K562 (cell line): ENCODE measurements around the gene IQCN. TPM values are rescaled to one million over a fixed set of nuclear protein-coding genes. Genes with fewer than 3 reads are reported as not detected.

Experiments
- ATAC-seq: fragments of 200-7000 bp; cut with Tn5 transposase; 3 replicates; pipeline ENCODE4 v1.9.1; 2020; ENCODE audit warnings: moderate library complexity
- BruUV-seq: library from RNA; stranded (reverse); fragments of 400-500 nt; replicated peaks from 2 replicates; lab custom pipeline; 2021; lab: Mats Ljungman, UMichigan
- CTCF ChIA-PET: fragments of 300-600 bp; formaldehyde crosslinking; extraction: SDS; loops from one replicate; lab custom pipeline; 2021; ENCODE audit warnings: low intra/inter-chr PET ratio; lab: Yijun Ruan, JAX
- POLR2A ChIA-PET: fragments of 300-600, 350-650 bp; sonication (Branson Sonifier 250); formaldehyde crosslinking; extraction: SDS; loops from one replicate; lab custom pipeline; 2021; ENCODE audit warnings: antibody characterized with exemption, inconsistent platforms; lab: Yijun Ruan, JAX
- DNase-seq, 4 experiments: peaks; one replicate each; pipeline versions ENCODE4 v3.0.0 to v3.0.0-alpha.2; 2011 to 2018; ENCODE audit warnings: low spot score in 3 of 4, mixed read lengths in 3 of 4; ENCODE audit errors: extremely low read depth in 1 of 4
- FAIRE-seq: peaks from 2 replicates; lab custom pipeline; 2011; peaks lifted over from hg19 to GRCh38; lab: Jason Lieb, UNC
- H2AFZ ChIP-seq: 2 replicates; pipeline ENCODE4 v1.6.0; 2011; ENCODE audit warnings: low read depth, low read length, control low read depth, inconsistent platforms
- H3K27ac ChIP-seq: fragments of 200-600 bp; 3 replicates; pipeline ENCODE4 v1.8.0; 2011; ENCODE audit warnings: low read depth, mild to moderate bottlenecking, control low read depth, inconsistent platforms, low read length, moderate library complexity, mixed read lengths; ENCODE audit errors: extremely low read depth
- H3K27me3 ChIP-seq, 2 experiments: fragments of 300-600 bp in 1 of 2; 2 replicates in 1 of 2; 3 replicates in 1 of 2; pipeline versions ENCODE4 v1.6.0 to v1.8.0; 2011; ENCODE audit warnings: inconsistent platforms in 2 of 2, low read length in 2 of 2, mild to moderate bottlenecking in 1 of 2, mixed read lengths in 1 of 2, moderate library complexity in 1 of 2; ENCODE audit not compliant: control insufficient read depth in 2 of 2, insufficient read depth in 2 of 2
- H3K36me3 ChIP-seq: fragments of 300-600 bp; 3 replicates; pipeline ENCODE4 v1.8.0; 2011; ENCODE audit warnings: mild to moderate bottlenecking, low read length, inconsistent platforms; ENCODE audit not compliant: control insufficient read depth, insufficient read depth
- H3K4me1 ChIP-seq, 2 experiments: fragments of 200-600 bp in 1 of 2; replicated peaks in 1 of 2; 2 replicates in 1 of 2; 3 replicates in 1 of 2; pipeline versions ENCODE4 v1.5.1 to v1.8.0; 2011; ENCODE audit warnings: inconsistent platforms in 2 of 2, low read length in 2 of 2, mild to moderate bottlenecking in 1 of 2, mixed read lengths in 1 of 2, moderate library complexity in 1 of 2; ENCODE audit not compliant: control insufficient read depth in 2 of 2, insufficient read depth in 2 of 2
- H3K4me2 ChIP-seq: 2 replicates; pipeline ENCODE4 v1.6.1; 2011; ENCODE audit warnings: low read length, control low read depth, inconsistent platforms, mixed read lengths; ENCODE audit not compliant: insufficient read depth
- H3K4me3 ChIP-seq: fragments of 200-600 bp; sonication (generic), shearing (Covaris generic); 2 replicates; pipeline ENCODE4 v1.5.1; 2016; ENCODE audit warnings: control low read depth, inconsistent platforms
- H3K79me2 ChIP-seq: fragments of 200-600 bp; 3 replicates; pipeline ENCODE4 v1.8.0; 2011; ENCODE audit warnings: low read length, inconsistent platforms; ENCODE audit not compliant: control insufficient read depth, insufficient read depth
- H3K9ac ChIP-seq, 2 experiments: 2 replicates each; pipeline versions ENCODE4 v1.6.0 to v1.6.1; 2011; ENCODE audit warnings: low read depth in 2 of 2, low read length in 2 of 2, control low read depth in 1 of 2, inconsistent platforms in 1 of 2, mild to moderate bottlenecking in 1 of 2, mixed read lengths in 1 of 2; ENCODE audit not compliant: insufficient read depth in 1 of 2
- H3K9me1 ChIP-seq: one replicate; pipeline ENCODE4 v1.6.0; 2011; ENCODE audit warnings: inconsistent platforms, mild to moderate bottlenecking, low read length, moderate library complexity; ENCODE audit not compliant: control insufficient read depth, insufficient read depth
- H3K9me3 ChIP-seq: replicated peaks from 2 replicates; pipeline ENCODE4 v1.5.1; 2011; ENCODE audit warnings: low read depth, low read length, inconsistent platforms; ENCODE audit not compliant: control insufficient read depth, insufficient read depth
- H4K20me1 ChIP-seq: replicated peaks from 2 replicates; pipeline ENCODE4 v1.6.1; 2011; ENCODE audit warnings: low read length, inconsistent platforms, mixed read lengths; ENCODE audit not compliant: control insufficient read depth, insufficient read depth
- ARID1B ChIP-seq: fragments of 450-650 bp; IDR thresholded peaks from 2 replicates; pipeline ENCODE4 v1.6.1; 2016; ENCODE audit warnings: antibody characterized with exemption, mild to moderate bottlenecking, inconsistent platforms
- BRD4 ChIP-seq: fragments of 200-600 bp; sonication (generic); IDR thresholded peaks from 2 replicates; pipeline ENCODE4 v1.6.1; 2017; ENCODE audit warnings: inconsistent platforms
- CCAR2 ChIP-seq: fragments of 200-400 bp; formaldehyde crosslinking; IDR thresholded peaks from 2 replicates; pipeline ENCODE4 v1.6.1; 2017; ENCODE audit warnings: mild to moderate bottlenecking, low read depth, low read length
- ELF4 ChIP-seq: fragments of 450-650 bp; formaldehyde crosslinking; IDR thresholded peaks from 2 replicates; pipeline ENCODE4 v1.4.0; 2022; ENCODE audit warnings: missing genetic modification characterization
- GABPB1 ChIP-seq: sonication (generic); formaldehyde crosslinking; IDR thresholded peaks from 2 replicates; pipeline ENCODE4 v1.8.0; 2022; ENCODE audit warnings: mild to moderate bottlenecking, missing genetic modification reagents
- HNRNPLL ChIP-seq: fragments of 200-400 bp; formaldehyde crosslinking; IDR thresholded peaks from 2 replicates; pipeline ENCODE4 v1.6.1; 2017; ENCODE audit warnings: low read length, low read depth, mild to moderate bottlenecking; ENCODE audit not compliant: poor library complexity, severe bottlenecking
- IRF9 ChIP-seq: fragments of 450-650 bp; IDR thresholded peaks from 2 replicates; pipeline ENCODE4 v1.6.1; 2016; ENCODE audit warnings: missing biosample characterization, missing genetic modification characterization
- NCOR1 ChIP-seq: fragments of 450-650 bp; IDR thresholded peaks from 2 replicates; pipeline ENCODE4 v1.6.1; 2016; ENCODE audit warnings: mild to moderate bottlenecking, moderate library complexity
- NFE2 ChIP-seq: IDR thresholded peaks from 2 replicates; pipeline ENCODE4 v1.6.1; 2014; ENCODE audit warnings: antibody characterized with exemption, low read depth
- NR0B1 ChIP-seq: fragments of 450-650 bp; IDR thresholded peaks from one replicate; pipeline ENCODE4 v1.6.1; 2018; ENCODE audit warnings: mild to moderate bottlenecking, moderate library complexity; ENCODE audit not compliant: partially characterized antibody
- PCBP2 ChIP-seq: fragments of 200-400 bp; formaldehyde crosslinking; IDR thresholded peaks from 2 replicates; pipeline ENCODE4 v1.6.1; 2018; ENCODE audit warnings: low read length, low read depth, mild to moderate bottlenecking, moderate library complexity; ENCODE audit not compliant: poor library complexity, severe bottlenecking
- PHB2 ChIP-seq: fragments of 450-650 bp; IDR thresholded peaks from 2 replicates; pipeline ENCODE4 v1.6.1; 2017; ENCODE audit warnings: low read depth
- RBFOX2 ChIP-seq: fragments of 200-400 bp; formaldehyde crosslinking; IDR thresholded peaks from 2 replicates; pipeline ENCODE4 v1.6.1; 2017; ENCODE audit warnings: low read depth, mild to moderate bottlenecking, low read length, moderate library complexity
- RHOXF2B ChIP-seq: fragments of 250-450 bp; sonication (Bioruptor Pico); conservative IDR thresholded peaks from 2 replicates; pipeline ENCODE4 v1.5.1; 2021
- RNF2 ChIP-seq: sonication (generic); IDR thresholded peaks from 2 replicates; pipeline ENCODE4 v1.6.1; 2016
- ZNF140 ChIP-seq: fragments of 250-450 bp; sonication (Bioruptor Pico); IDR thresholded peaks from 2 replicates; pipeline ENCODE4 v1.8.0; 2021; ENCODE audit warnings: moderate library complexity, mild to moderate bottlenecking, inconsistent platforms
- ZNF239 ChIP-seq: fragments of 250-450 bp; sonication (Bioruptor Pico); IDR thresholded peaks from 2 replicates; pipeline ENCODE4 v1.4.0; 2020; ENCODE audit warnings: mild to moderate bottlenecking
- ZNF395 ChIP-seq: fragments of 200-800 bp; sonication (Bioruptor generic); IDR thresholded peaks from 2 replicates; pipeline ENCODE4 v1.6.1; 2017; ENCODE audit warnings: missing genetic modification characterization, missing compliant biosample characterization
- ZNF57 ChIP-seq: fragments of 450-650 bp; formaldehyde crosslinking; IDR thresholded peaks from 2 replicates; pipeline ENCODE4 v1.4.0; 2020; ENCODE audit warnings: mild to moderate bottlenecking, moderate library complexity
- ZZZ3 ChIP-seq: fragments of 450-650 bp; IDR thresholded peaks from 2 replicates; pipeline ENCODE4 v1.6.1; 2016; ENCODE audit warnings: antibody characterized with exemption, mild to moderate bottlenecking, moderate library complexity
- WGBS: fragments of 100-300 bp; shearing (Covaris generic); methylation state at CpG from one replicate; pipeline ENCODE4 v1.1.6; 2016; ENCODE audit warnings: low coverage, mixed read lengths; ENCODE audit not compliant: insufficient coverage; ENCODE audit errors: missing lambda C conversion rate; 5-methylcytosine and 5-hydroxymethylcytosine counted together
- in situ Hi-C: fragments of 300-500 bp; cut with MboI; formaldehyde crosslinking; loops from 4 replicates; pipeline ENCODE4 v1.15.0; 2018; ENCODE audit warnings: inconsistent platforms, mixed read lengths
- intact Hi-C: fragments of 100-400 bp; cut with micrococcal nuclease; formaldehyde crosslinking; loops from 2 replicates; pipeline ENCODE4 v1.14.2; 2022
- polyA plus RNA-seq, 8 experiments: library from polyadenylated mRNA; depleted of rRNA in 4 of 8; stranded (reverse) in 5 of 8; unstranded in 3 of 8; fragments of >200 nt; fragmentation: Nextera tagmentation in 2 of 8; fragmentation: Illumina TruSeq in 1 of 8; extraction: Ambion mirVana in 2 of 8; extraction: Trizol in 1 of 8; gene quantifications; 2 replicates each; pipeline versions ENCODE4 v1.2.1 to v1.2.3, GENCODE V29; 2011 to 2014; ENCODE audit warnings: inconsistent platforms in 1 of 8, missing spikeins in 1 of 8
- total RNA-seq, 7 experiments: library from RNA; depleted of rRNA in 6 of 7; stranded (reverse); fragments of >200 nt in 6 of 7; fragmentation: Illumina TruSeq in 2 of 7; extraction: Trizol in 2 of 7; gene quantifications; 2 replicates each; pipeline versions ENCODE4 v1.2.1 to v1.2.3, GENCODE V29; 2011 to 2021; ENCODE audit warnings: low replicate concordance in 1 of 7

Gene IQCN
- total and polyA plus RNA-seq, 9 of the 15 experiments (the other 6 are each of a cell fraction or from before 2014, with no cell fraction given) = 0.01 to 0.07 (median 0.04) TPM; not detected in 3

- ATAC-seq (peak; percentile 83), DNase-seq (peak; percentile 53 to 87 (median 65)), FAIRE-seq (peak; percentile 87)
- H3K9ac ChIP-seq = peak overlapping the region in 1 of 2 experiments; percentile 54; a peak in 2 of 4 replicates
- H3K4me2 ChIP-seq = peak overlapping the region; percentile 51; the same call in 1 of the 2 replicates
- WGBS = 7% methylated on average over 13 of the region's 13 CpGs
- peak overlapping the region; percentile 24; the same call in 2 of the 3 replicates for H3K27ac ChIP-seq
- ChIA-PET POLR2A (interaction anchor here (0.5 to 8.5 kb wide), 32 partner anchors 10 to 1294 kb away, joined by 3 to 117 read pairs (median 5); partner anchors contain the start of genes GDF15, LSM4, MPV17L2 and RAB3A), CTCF (no interaction called here)
- H3K9me1 ChIP-seq = peaks cover 15% of the 10 kb centered on the region
- H3K27me3 ChIP-seq = no peaks in the 10 kb centered on the region
- in situ Hi-C loops = loop anchor here (5.0 kb wide), 2 partner anchors 47 to 132 kb away; partner anchors contain the start of gene LSM4
- H3K9me3 ChIP-seq = no peaks in the 10 kb centered on the region
- H3K4me1 ChIP-seq = peaks cover 20 to 56% of the 10 kb centered on the region in 2 experiments
- no peak overlapping the region for H3K4me3 ChIP-seq
- H4K20me1 ChIP-seq = peaks cover 18% of the 10 kb centered on the region
- H3K79me2 ChIP-seq = peaks cover 24% of the 10 kb centered on the region
- no TSS peak for BruUV-seq
- intact Hi-C loops = no loop called here
- H3K36me3 ChIP-seq = peaks cover 18% of the 10 kb centered on the region
- H2AFZ ChIP-seq = no peak overlapping the region
- TF ChIP-seq NCOR1 = no peak; the same call in 1 of the 2 replicates
- no peak; the same call in 1 of the 2 replicates for TF ChIP-seq RNF2
- no peak for TF ChIP-seq ZZZ3
- no peak for TF ChIP-seq PCBP2
- TF ChIP-seq ARID1B = peak; percentile 80
- no peak for TF ChIP-seq CCAR2
- TF ChIP-seq ZNF140 (CRISPR knock-in tag) = no peak
- TF ChIP-seq IRF9 = no peak
- TF ChIP-seq GABPB1 (CRISPR knock-in tag) = 0 out of 2 replicates have a peak, but pooled peaks have one; percentile 11
- TF ChIP-seq ZNF395 = no peak
- no peak for TF ChIP-seq ELF4 (CRISPR knock-in tag)
- TF ChIP-seq NFE2 = no peak
- TF ChIP-seq RBFOX2 = peak; percentile 82
- TF ChIP-seq RHOXF2B = no peak
- no peak for TF ChIP-seq BRD4
- no peak for TF ChIP-seq NR0B1
- peak; percentile 20 for TF ChIP-seq HNRNPLL
- no peak for TF ChIP-seq PHB2
- no peak for TF ChIP-seq ZNF239 (CRISPR knock-in tag)
- no peak for TF ChIP-seq ZNF57 (CRISPR knock-in tag)
Observed at GRCh38 chr19:18274781-18275356, 617 bp upstream of the IQCN start.
